Spleen (tissue), 7 donors: ENCODE results near the gene SOWAHA.

ENCODE experiments used
- POLR2A ChIP-seq, 3 donors: fragments of 450-650 bp; IDR thresholded peaks; one replicate each; pipeline ENCODE4 v1.5.1; 2017; ENCODE audit warnings: antibody characterized with exemption in 3 of 3, mild to moderate bottlenecking in 1 of 3
- POLR2AphosphoS5 ChIP-seq, 3 donors: sonication (generic); formaldehyde crosslinking; IDR thresholded peaks; one replicate each; pipeline ENCODE4 v1.5.1; 2017; ENCODE audit warnings: antibody characterized with exemption in 3 of 3
- TF ChIP-seq, protein P1 (sequence below), 11 experiments: fragments of 200-600 bp in 7 of 11; fragments of 450-650 bp in 4 of 11; sonication (generic) in 4 of 11; IDR thresholded peaks in 8 of 11; conservative IDR thresholded peaks in 3 of 11; 1 replicate in 7 of 11; 2 replicates in 4 of 11; pipeline versions ENCODE4 v1.4.0 to v1.8.0; 2016 to 2021; ENCODE audit warnings: antibody characterized with exemption in 11 of 11, inconsistent platforms in 4 of 11, mild to moderate bottlenecking in 1 of 11
- donor health status: DM: no; HTN: no; CAD: no; lungs with moderate emphysema.
- donor health status: DM: no; HTN: no; CAD: no.
- donor health status: DM: no; HTN: no; CAD: no.

DNA sequence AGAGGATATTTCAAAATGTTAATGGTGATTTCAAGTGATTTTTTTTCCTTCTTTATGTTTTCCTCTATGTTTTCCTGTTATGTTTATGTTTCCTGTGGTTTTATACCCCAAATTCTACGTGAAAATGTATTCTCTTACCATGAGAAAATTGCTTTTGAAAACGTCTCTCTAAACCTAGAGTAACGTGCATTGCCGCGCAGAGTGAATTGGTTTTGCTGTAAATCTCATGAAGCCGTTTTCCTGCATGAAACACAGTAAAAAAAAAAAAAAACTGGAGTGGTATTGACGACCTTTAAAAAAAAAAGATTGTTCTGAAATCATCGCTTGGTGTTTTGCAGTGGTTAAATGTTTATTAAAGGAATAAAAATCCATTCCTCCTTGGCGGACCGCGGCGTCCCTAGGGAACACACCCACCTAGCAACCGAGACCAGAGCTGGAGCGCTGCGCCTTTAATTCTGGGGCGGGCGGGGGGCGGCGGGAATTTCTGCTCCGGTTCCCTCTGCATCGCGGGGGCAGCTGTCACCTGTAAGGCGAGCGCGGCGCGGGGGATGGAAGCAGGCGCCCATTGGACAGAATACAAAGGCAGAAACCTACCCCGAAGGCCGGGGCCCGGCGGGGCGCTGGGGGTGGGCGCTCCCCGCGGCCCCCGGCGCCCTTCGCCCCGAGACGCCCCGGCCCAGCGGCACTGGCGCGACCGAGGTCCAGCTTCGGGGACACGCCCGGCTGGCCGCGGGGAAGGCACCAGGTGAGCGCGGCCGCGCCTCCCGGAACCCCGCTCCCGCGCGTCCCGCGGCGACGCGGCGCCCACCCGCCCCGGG lies at the start of gene SOWAHA:
- TF ChIP-seq, protein P1, sequence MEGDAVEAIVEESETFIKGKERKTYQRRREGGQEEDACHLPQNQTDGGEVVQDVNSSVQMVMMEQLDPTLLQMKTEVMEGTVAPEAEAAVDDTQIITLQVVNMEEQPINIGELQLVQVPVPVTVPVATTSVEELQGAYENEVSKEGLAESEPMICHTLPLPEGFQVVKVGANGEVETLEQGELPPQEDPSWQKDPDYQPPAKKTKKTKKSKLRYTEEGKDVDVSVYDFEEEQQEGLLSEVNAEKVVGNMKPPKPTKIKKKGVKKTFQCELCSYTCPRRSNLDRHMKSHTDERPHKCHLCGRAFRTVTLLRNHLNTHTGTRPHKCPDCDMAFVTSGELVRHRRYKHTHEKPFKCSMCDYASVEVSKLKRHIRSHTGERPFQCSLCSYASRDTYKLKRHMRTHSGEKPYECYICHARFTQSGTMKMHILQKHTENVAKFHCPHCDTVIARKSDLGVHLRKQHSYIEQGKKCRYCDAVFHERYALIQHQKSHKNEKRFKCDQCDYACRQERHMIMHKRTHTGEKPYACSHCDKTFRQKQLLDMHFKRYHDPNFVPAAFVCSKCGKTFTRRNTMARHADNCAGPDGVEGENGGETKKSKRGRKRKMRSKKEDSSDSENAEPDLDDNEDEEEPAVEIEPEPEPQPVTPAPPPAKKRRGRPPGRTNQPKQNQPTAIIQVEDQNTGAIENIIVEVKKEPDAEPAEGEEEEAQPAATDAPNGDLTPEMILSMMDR (IDR thresholded peaks at IDR 0.05 in 8 of 11, conservative IDR thresholded peaks at IDR 0.05 in 3 of 11), result no peak
- no peak for TF ChIP-seq POLR2A (IDR thresholded peaks at IDR 0.05)
- no peak for TF ChIP-seq POLR2AphosphoS5 (IDR thresholded peaks at IDR 0.05)
